PFSK-1 (cell line): ENCODE data around the gene SDK1.

Experiments used
- POLR2AphosphoS5 ChIP-seq: IDR thresholded peaks from 2 replicates; pipeline ENCODE4 v1.6.1; 2012; ENCODE audit warnings: low read depth, mild to moderate bottlenecking, control low read depth, low read length, moderate library complexity
- TAF1 ChIP-seq: IDR thresholded peaks from 2 replicates; pipeline ENCODE4 v1.6.1; 2012; ENCODE audit warnings: low read length, control low read depth, borderline replicate concordance; ENCODE audit not compliant: insufficient read depth
- TF ChIP-seq, protein P1 (sequence below), 2 experiments: IDR thresholded peaks; 2 replicates each; pipeline versions ENCODE4 v1.6.1 to v1.8.0; 2011 to 2012; ENCODE audit warnings: low read depth in 2 of 2, low read length in 2 of 2, control low read depth in 1 of 2, inconsistent platforms in 1 of 2, mild to moderate bottlenecking in 1 of 2, moderate library complexity in 1 of 2; ENCODE audit not compliant: insufficient read depth in 1 of 2

DNA sequence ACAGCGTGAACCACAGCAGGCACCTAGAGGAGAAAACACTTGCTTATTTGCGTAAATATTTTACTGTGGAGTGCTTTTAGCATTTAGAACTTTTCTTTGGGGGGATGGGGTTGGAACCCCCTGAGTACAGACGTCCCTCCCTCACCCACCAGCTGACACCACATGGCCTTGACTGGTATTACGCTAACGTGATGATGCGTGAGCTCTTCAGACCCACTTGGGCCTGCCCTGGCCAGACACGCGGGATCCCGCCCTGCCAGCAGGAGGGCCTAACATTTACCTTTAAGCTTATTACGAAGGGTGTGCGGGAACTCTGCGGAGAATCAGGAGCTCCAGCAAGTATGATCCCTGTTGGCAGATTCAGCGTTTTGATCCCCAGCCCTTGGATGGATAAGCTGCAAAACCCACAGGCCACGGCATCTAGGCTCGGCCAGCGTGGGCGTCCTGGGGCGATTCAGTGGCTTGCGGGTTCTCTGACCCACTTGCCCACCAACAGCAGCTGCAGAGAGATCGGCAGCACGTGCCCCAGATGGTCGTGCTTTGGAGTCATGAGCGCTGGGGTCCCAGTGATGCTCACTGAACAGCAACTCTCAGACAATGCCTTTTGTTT lies 835.6 kb downstream of the SDK1 start:
- TF ChIP-seq, protein P1, sequence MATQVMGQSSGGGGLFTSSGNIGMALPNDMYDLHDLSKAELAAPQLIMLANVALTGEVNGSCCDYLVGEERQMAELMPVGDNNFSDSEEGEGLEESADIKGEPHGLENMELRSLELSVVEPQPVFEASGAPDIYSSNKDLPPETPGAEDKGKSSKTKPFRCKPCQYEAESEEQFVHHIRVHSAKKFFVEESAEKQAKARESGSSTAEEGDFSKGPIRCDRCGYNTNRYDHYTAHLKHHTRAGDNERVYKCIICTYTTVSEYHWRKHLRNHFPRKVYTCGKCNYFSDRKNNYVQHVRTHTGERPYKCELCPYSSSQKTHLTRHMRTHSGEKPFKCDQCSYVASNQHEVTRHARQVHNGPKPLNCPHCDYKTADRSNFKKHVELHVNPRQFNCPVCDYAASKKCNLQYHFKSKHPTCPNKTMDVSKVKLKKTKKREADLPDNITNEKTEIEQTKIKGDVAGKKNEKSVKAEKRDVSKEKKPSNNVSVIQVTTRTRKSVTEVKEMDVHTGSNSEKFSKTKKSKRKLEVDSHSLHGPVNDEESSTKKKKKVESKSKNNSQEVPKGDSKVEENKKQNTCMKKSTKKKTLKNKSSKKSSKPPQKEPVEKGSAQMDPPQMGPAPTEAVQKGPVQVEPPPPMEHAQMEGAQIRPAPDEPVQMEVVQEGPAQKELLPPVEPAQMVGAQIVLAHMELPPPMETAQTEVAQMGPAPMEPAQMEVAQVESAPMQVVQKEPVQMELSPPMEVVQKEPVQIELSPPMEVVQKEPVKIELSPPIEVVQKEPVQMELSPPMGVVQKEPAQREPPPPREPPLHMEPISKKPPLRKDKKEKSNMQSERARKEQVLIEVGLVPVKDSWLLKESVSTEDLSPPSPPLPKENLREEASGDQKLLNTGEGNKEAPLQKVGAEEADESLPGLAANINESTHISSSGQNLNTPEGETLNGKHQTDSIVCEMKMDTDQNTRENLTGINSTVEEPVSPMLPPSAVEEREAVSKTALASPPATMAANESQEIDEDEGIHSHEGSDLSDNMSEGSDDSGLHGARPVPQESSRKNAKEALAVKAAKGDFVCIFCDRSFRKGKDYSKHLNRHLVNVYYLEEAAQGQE (IDR thresholded peaks at IDR 0.05; ENCODE audit: insufficient read depth in 1 of 2, low read depth in 2 of 2, low read length in 2 of 2), result no peak
- TF ChIP-seq POLR2AphosphoS5, result no peak
- no peak for TF ChIP-seq TAF1
